Measurements from ENCODE around the gene KIAA0232.
A peak's percentile ranks its signal among the peaks of the same experiment; 100 is the strongest.

Gene KIAA0232

GRCh38 chr4:6782147-6782845, at the start of gene KIAA0232:
KIAA0232 (plus strand) TSS chr4:6782727; CDS start chr4:6824454, 41,727 bp downstream.
- DNase-seq (ENCODE audit: low spot score) = peak; percentile 91

GRCh38 chr4:6733358-6734164, 49.0 kb upstream of the KIAA0232 start:
- DNase-seq (ENCODE audit: low spot score) = no peak

GRCh38 chr4:6734165-6734786, 48.3 kb upstream of the KIAA0232 start:
- no peak for DNase-seq (ENCODE audit: low spot score)

GRCh38 chr4:6739920-6740319, 42.6 kb upstream of the KIAA0232 start:
- DNase-seq (ENCODE audit: low spot score) = no peak

- no peak for DNase-seq (ENCODE audit: low spot score)
Observed at GRCh38 chr4:6740347-6740746, 42.2 kb upstream of the KIAA0232 start.

- no peak for DNase-seq (ENCODE audit: low spot score)
Observed at GRCh38 chr4:6742507-6742906, 40.0 kb upstream of the KIAA0232 start.

- no peak for DNase-seq (ENCODE audit: low spot score)
Observed at GRCh38 chr4:6742989-6743388, 39.5 kb upstream of the KIAA0232 start.

- no peak for DNase-seq (ENCODE audit: low spot score)
Observed at GRCh38 chr4:6746721-6747293, 35.7 kb upstream of the KIAA0232 start.

- no peak for DNase-seq (ENCODE audit: low spot score)
Observed at GRCh38 chr4:6747294-6748051, 35.1 kb upstream of the KIAA0232 start.

GRCh38 chr4:6748286-6748685, 34.2 kb upstream of the KIAA0232 start:
- DNase-seq (ENCODE audit: low spot score) = no peak

- no peak for DNase-seq (ENCODE audit: low spot score)
Observed at GRCh38 chr4:6749340-6750171, 33.0 kb upstream of the KIAA0232 start.

GRCh38 chr4:6750286-6751221, 32.0 kb upstream of the KIAA0232 start:
- no peak for DNase-seq (ENCODE audit: low spot score)

GRCh38 chr4:6751611-6752485, 30.7 kb upstream of the KIAA0232 start:
- DNase-seq (ENCODE audit: low spot score) = no peak

- no peak for DNase-seq (ENCODE audit: low spot score)
Observed at GRCh38 chr4:6752486-6752829, 30.1 kb upstream of the KIAA0232 start.

GRCh38 chr4:6753103-6753560, 29.4 kb upstream of the KIAA0232 start:
- no peak for DNase-seq (ENCODE audit: low spot score)

- no peak for DNase-seq (ENCODE audit: low spot score)
Observed at GRCh38 chr4:6753891-6754290, 28.6 kb upstream of the KIAA0232 start.

- DNase-seq (ENCODE audit: low spot score) = no peak
Observed at GRCh38 chr4:6754481-6755087, 27.9 kb upstream of the KIAA0232 start.

- no peak for DNase-seq (ENCODE audit: low spot score)
Observed at GRCh38 chr4:6755088-6755753, 27.3 kb upstream of the KIAA0232 start.

Measured in CD4-positive, alpha-beta T cell treated with Interleukin-2 at 100 ng/mL for 4 hours (primary cell).